Neuronal stem cell (in vitro differentiated cells): ENCODE measurements around the gene RNF213.

Experiments used
- DNase-seq: peaks from one replicate; pipeline ENCODE4 v3.0.0-alpha.2; 2013; ENCODE audit warnings: low spot score
- H2AFZ ChIP-seq: one replicate; pipeline ENCODE4 v1.6.1; 2013; ENCODE audit warnings: mild to moderate bottlenecking, low read length, inconsistent platforms
- H2AK5ac ChIP-seq: 2 replicates; pipeline ENCODE4 v1.6.1; 2013; ENCODE audit warnings: low read depth, mild to moderate bottlenecking, inconsistent platforms, low read length, moderate library complexity, mixed read lengths
- H2BK120ac ChIP-seq: 2 replicates; pipeline ENCODE4 v1.6.1; 2013; ENCODE audit warnings: low read depth, mild to moderate bottlenecking, inconsistent platforms, low read length, moderate library complexity, mixed read lengths
- H2BK12ac ChIP-seq: one replicate; pipeline ENCODE4 v1.6.1; 2013; ENCODE audit warnings: low read length, inconsistent platforms
- H2BK15ac ChIP-seq: 2 replicates; pipeline ENCODE4 v1.6.1; 2013; ENCODE audit warnings: mild to moderate bottlenecking, low read length, inconsistent platforms, mixed read lengths
- H2BK5ac ChIP-seq: one replicate; pipeline ENCODE4 v1.6.1; 2013; ENCODE audit warnings: inconsistent platforms, mild to moderate bottlenecking, low read length, moderate library complexity
- H3K14ac ChIP-seq: one replicate; pipeline ENCODE4 v1.6.1; 2013; ENCODE audit warnings: low read length, inconsistent platforms
- H3K18ac ChIP-seq: 2 replicates; pipeline ENCODE4 v1.6.1; 2013; ENCODE audit warnings: low read length, inconsistent platforms
- H3K23ac ChIP-seq: 2 replicates; pipeline ENCODE4 v1.6.1; 2013; ENCODE audit warnings: low read depth, mild to moderate bottlenecking, mixed read lengths, low read length, inconsistent platforms; ENCODE audit not compliant: poor library complexity
- H3K27ac ChIP-seq: replicated peaks from 3 replicates; pipeline ENCODE4 v1.5.1; 2013; ENCODE audit warnings: low read length, inconsistent platforms
- H3K27me3 ChIP-seq, 3 experiments: 2 replicates each; pipeline ENCODE4 v1.6.1; 2013; ENCODE audit warnings: low read length in 3 of 3, mild to moderate bottlenecking in 2 of 3, inconsistent platforms in 1 of 3, low read depth in 1 of 3, mixed read lengths in 1 of 3, moderate library complexity in 1 of 3; ENCODE audit not compliant: control insufficient read depth in 3 of 3, insufficient read depth in 3 of 3
- H3K36me3 ChIP-seq, 2 donors: replicated peaks in 1 of 2; 2 replicates each; pipeline ENCODE4 v1.6.1; 2013; ENCODE audit warnings: low read length in 2 of 2; ENCODE audit not compliant: control insufficient read depth in 2 of 2, insufficient read depth in 2 of 2
- H3K4ac ChIP-seq: 2 replicates; pipeline ENCODE4 v1.6.1; 2013; ENCODE audit warnings: inconsistent platforms, mild to moderate bottlenecking, low read length, moderate library complexity
- H3K4me1 ChIP-seq, 2 donors: 1 replicate in 1 of 2; 2 replicates in 1 of 2; pipeline ENCODE4 v1.6.1; 2013; ENCODE audit warnings: low read length in 2 of 2, low read depth in 1 of 2; ENCODE audit not compliant: control insufficient read depth in 2 of 2, insufficient read depth in 1 of 2
- H3K4me2 ChIP-seq: one replicate; pipeline ENCODE4 v1.6.1; 2013; ENCODE audit warnings: mild to moderate bottlenecking, low read length, inconsistent platforms; ENCODE audit not compliant: insufficient read depth, poor library complexity, severe bottlenecking
- H3K4me3 ChIP-seq, 2 donors: 2 replicates each; pipeline ENCODE4 v1.5.1; 2013; ENCODE audit warnings: low read length in 2 of 2, mild to moderate bottlenecking in 2 of 2, inconsistent platforms in 1 of 2, moderate library complexity in 1 of 2
- H3K79me1 ChIP-seq: one replicate; pipeline ENCODE4 v1.6.1; 2013; ENCODE audit warnings: low read depth, mild to moderate bottlenecking, inconsistent platforms, low read length, moderate library complexity
- H3K9ac ChIP-seq: one replicate; pipeline ENCODE4 v1.6.1; 2013; ENCODE audit warnings: mild to moderate bottlenecking, low read depth, low read length, inconsistent platforms; ENCODE audit not compliant: poor library complexity
- H3K9me3 ChIP-seq, 2 donors: replicated peaks in 1 of 2; 2 replicates each; pipeline versions ENCODE3 to v1.6.1; 2013; ENCODE audit warnings: low read length in 2 of 2, mild to moderate bottlenecking in 2 of 2, inconsistent platforms in 1 of 2, low read depth in 1 of 2, mixed read lengths in 1 of 2, moderate library complexity in 1 of 2; ENCODE audit not compliant: control insufficient read depth in 2 of 2, insufficient read depth in 1 of 2
- H4K8ac ChIP-seq: one replicate; pipeline ENCODE4 v1.6.1; 2013; ENCODE audit warnings: low read depth, mild to moderate bottlenecking, inconsistent platforms, low read length, moderate library complexity
- H4K91ac ChIP-seq: one replicate; pipeline ENCODE4 v1.6.1; 2013; ENCODE audit warnings: low read length, low read depth, mild to moderate bottlenecking, inconsistent platforms; ENCODE audit not compliant: poor library complexity
- WGBS, 2 donors: extraction: QIAGEN DNeasy Blood & Tissue Kit; methylation state at CpG; one replicate each; pipeline ENCODE4 v1.1.7; 2013; ENCODE audit warnings: missing lambda C conversion rate in 2 of 2, mixed read lengths in 1 of 2; ENCODE audit not compliant: insufficient read length in 2 of 2, insufficient replicate concordance in 1 of 2; ENCODE audit errors: extremely low coverage in 2 of 2; 5-methylcytosine and 5-hydroxymethylcytosine counted together

Gene RNF213

GRCh38 chr17:80244871-80245509 is 15.7 kb upstream of the RNF213 start:
- Histone ChIP-seq H3K27ac (peak overlapping the region; percentile 17), H3K14ac (no peak overlapping the region), H3K4ac (no peak overlapping the region), H2AK5ac (no peak overlapping the region), H3K4me1 (no peaks in the 10 kb centered on the region), H4K8ac (no peak overlapping the region), H3K4me3 (peak overlapping the region in 1 of 2 donors; percentile 59), H3K79me1 (no peaks in the 10 kb centered on the region), H3K23ac (no peak overlapping the region), H2BK5ac (no peak overlapping the region), H3K18ac (no peak overlapping the region), H2AFZ (no peak overlapping the region), H3K9me3 (no peaks in the 10 kb centered on the region), H2BK120ac (no peak overlapping the region), H3K9ac (peak overlapping the region; percentile 24), H2BK15ac (no peak overlapping the region), H4K91ac (no peak overlapping the region), H3K4me2 (no peak overlapping the region), H3K36me3 (peaks cover 15 to 50% of the 10 kb centered on the region in 2 donors), H3K27me3 (no peaks in the 10 kb centered on the region), H2BK12ac (no peak overlapping the region)
- no CpG with 5 or more reads among the region's 22 CpGs for WGBS, 2 donors
- no peak for DNase-seq

GRCh38 chr17:80245566-80246265 is 14.9 kb upstream of the RNF213 start:
- H2BK12ac ChIP-seq = no peak overlapping the region
- no peak overlapping the region for H3K27ac ChIP-seq
- no peaks in the 10 kb centered on the region for H3K9me3 ChIP-seq
- H3K4me3 ChIP-seq = no peak overlapping the region
- no CpG with 5 or more reads among the region's 27 CpGs for WGBS, 2 donors
- H3K4ac ChIP-seq = no peak overlapping the region
- no peaks in the 10 kb centered on the region for H3K27me3 ChIP-seq
- H3K14ac ChIP-seq = no peak overlapping the region
- H3K4me1 ChIP-seq = no peaks in the 10 kb centered on the region
- H3K4me2 ChIP-seq = no peak overlapping the region
- H2BK5ac ChIP-seq = no peak overlapping the region
- H3K23ac ChIP-seq = no peak overlapping the region
- H4K91ac ChIP-seq = no peak overlapping the region
- H3K18ac ChIP-seq = no peak overlapping the region
- H4K8ac ChIP-seq = no peak overlapping the region
- peak overlapping the region; percentile 52 for H2AK5ac ChIP-seq
- no peaks in the 10 kb centered on the region for H3K79me1 ChIP-seq
- H2BK15ac ChIP-seq = no peak overlapping the region
- H2BK120ac ChIP-seq = no peak overlapping the region
- H3K9ac ChIP-seq = no peak overlapping the region
- H2AFZ ChIP-seq = no peak overlapping the region
- peaks cover 16 to 48% of the 10 kb centered on the region in 2 donors for H3K36me3 ChIP-seq
- no peak for DNase-seq

GRCh38 chr17:80246266-80246681 is 14.4 kb upstream of the RNF213 start:
- Histone ChIP-seq H3K14ac (no peak overlapping the region), H3K27me3 (no peaks in the 10 kb centered on the region), H3K4me1 (no peaks in the 10 kb centered on the region), H4K91ac (no peak overlapping the region), H3K36me3 (peaks cover 16 to 42% of the 10 kb centered on the region in 2 donors), H2AFZ (no peak overlapping the region), H2BK12ac (no peak overlapping the region), H3K27ac (no peak overlapping the region), H3K79me1 (no peaks in the 10 kb centered on the region), H3K4me3 (no peak overlapping the region), H2BK120ac (no peak overlapping the region), H3K23ac (no peak overlapping the region), H2BK15ac (no peak overlapping the region), H3K4me2 (no peak overlapping the region), H4K8ac (peak overlapping the region; percentile 86), H3K9ac (no peak overlapping the region), H3K9me3 (no peaks in the 10 kb centered on the region), H2BK5ac (no peak overlapping the region), H3K18ac (peak overlapping the region; percentile 19), H3K4ac (no peak overlapping the region), H2AK5ac (no peak overlapping the region)
- DNase-seq = no peak
- WGBS, 2 donors = no CpG with 5 or more reads among the region's 19 CpGs

GRCh38 chr17:80246726-80247125 is 13.9 kb upstream of the RNF213 start:
- no peak overlapping the region for H2BK5ac ChIP-seq

More at GRCh38 chr17:80246726-80247125, 13.9 kb upstream of the RNF213 start:
- Histone ChIP-seq H2BK120ac (no peak overlapping the region), H2AFZ (no peak overlapping the region), H4K91ac (no peak overlapping the region), H2BK15ac (no peak overlapping the region), H2BK12ac (no peak overlapping the region), H3K27me3 (no peaks in the 10 kb centered on the region), H3K4me3 (no peak overlapping the region), H3K4me2 (no peak overlapping the region), H3K18ac (no peak overlapping the region), H3K36me3 (peaks cover 16 to 38% of the 10 kb centered on the region in 2 donors), H3K9me3 (no peaks in the 10 kb centered on the region), H3K9ac (no peak overlapping the region), H3K4me1 (no peaks in the 10 kb centered on the region), H2AK5ac (no peak overlapping the region), H4K8ac (no peak overlapping the region), H3K79me1 (no peaks in the 10 kb centered on the region), H3K14ac (no peak overlapping the region), H3K23ac (no peak overlapping the region), H3K27ac (no peak overlapping the region), H3K4ac (no peak overlapping the region)
- no peak for DNase-seq
- no CpG with 5 or more reads among the region's 8 CpGs for WGBS, 2 donors
